HG03565 (cell line): ENCODE data around the gene SUPT3H.
A peak's percentile ranks its signal among the peaks of the same experiment; 100 is the strongest.

Source experiments
- ATAC-seq: cut with Tn5 transposase; IDR thresholded peaks from one replicate; pipeline ENCODE4 v1.9.1; 2021; ENCODE audit warnings: mild to moderate bottlenecking, moderate library complexity; ENCODE audit not compliant: unreplicated experiment

The SUPT3H gene

GRCh38 chr6:45024610-45025009, 353.1 kb downstream of the SUPT3H start:
- no peak for ATAC-seq

GRCh38 chr6:45021676-45022075, 356.1 kb downstream of the SUPT3H start:
- ATAC-seq, result no peak

- ATAC-seq, result no peak
These were observed 365.0 kb downstream of the SUPT3H start for GRCh38 chr6:45012687-45013086.

- no peak for ATAC-seq
These were observed 368.2 kb downstream of the SUPT3H start for GRCh38 chr6:45009576-45009975.

- no peak for ATAC-seq
These were observed 370.8 kb downstream of the SUPT3H start for GRCh38 chr6:45006893-45007292.

DNA sequence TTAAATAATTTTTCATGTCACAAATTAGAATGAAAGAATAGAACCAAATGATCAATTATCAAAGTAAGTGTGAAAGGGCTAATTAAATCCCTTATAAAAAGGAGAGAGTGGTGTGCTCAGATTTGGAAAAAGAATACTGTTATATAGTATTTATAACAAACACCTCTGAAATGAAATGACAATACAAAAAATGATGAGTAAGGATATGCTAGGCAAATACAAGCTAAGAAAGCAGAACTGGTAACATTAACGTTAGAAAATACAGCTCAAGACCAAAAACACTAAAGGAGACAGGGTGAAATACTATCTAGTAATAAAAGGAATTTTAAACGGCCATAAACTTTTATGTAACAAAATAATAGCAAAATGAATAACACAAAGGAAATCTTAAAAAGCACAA, 373.8 kb downstream of the SUPT3H start:
- no peak for ATAC-seq

DNA sequence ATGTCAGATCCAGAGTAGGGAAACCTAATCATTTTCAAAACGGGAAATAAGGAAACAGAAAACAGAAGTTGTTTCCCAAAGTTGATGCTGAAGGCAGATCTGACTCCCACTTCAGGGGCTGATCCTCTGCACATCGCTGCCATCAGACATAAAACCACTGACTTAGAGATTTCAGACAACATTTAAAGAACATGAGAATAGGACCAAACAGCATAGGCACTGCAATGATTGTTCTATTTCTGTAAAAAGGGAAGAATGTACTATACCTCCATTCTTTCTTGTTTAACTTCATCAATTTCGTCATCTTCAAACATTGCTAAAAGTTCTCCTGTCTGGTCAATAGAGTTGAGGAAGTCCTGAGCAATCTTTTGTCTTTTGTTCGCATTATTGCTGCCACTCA, 374.3 kb downstream of the SUPT3H start:
- no peak for ATAC-seq

DNA sequence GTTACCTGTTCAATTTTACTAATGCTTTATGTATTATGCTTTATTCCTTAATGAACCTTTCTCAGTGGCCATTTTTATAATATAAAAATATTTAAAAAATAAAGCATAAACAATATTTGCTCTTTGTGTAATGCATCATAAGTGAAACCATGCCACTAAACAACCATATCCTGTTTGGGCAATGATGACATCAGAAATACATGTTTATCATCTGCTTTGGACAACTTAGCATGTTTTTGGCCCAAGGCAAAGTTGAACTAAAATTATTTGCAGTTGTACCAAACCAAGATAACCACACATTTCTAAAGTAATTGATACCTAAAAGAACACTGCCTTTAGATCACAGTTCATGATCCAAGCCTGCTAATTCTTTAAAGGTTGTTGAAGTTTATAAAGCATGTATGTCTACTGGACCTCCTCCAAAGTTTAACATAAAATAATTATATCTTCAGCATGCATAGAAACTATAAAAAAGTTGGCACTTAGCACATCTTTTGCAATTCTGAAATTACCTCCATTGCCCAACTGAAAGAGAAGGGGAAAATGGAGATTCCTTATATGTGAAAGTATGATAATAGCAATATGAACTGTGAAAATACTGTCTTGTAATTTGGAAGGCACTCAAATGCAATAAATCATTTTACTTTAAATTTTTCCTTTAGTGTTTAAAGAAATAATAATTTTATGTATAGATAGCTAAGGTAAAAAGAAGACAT, 375.2 kb downstream of the SUPT3H start:
- no peak for ATAC-seq

DNA sequence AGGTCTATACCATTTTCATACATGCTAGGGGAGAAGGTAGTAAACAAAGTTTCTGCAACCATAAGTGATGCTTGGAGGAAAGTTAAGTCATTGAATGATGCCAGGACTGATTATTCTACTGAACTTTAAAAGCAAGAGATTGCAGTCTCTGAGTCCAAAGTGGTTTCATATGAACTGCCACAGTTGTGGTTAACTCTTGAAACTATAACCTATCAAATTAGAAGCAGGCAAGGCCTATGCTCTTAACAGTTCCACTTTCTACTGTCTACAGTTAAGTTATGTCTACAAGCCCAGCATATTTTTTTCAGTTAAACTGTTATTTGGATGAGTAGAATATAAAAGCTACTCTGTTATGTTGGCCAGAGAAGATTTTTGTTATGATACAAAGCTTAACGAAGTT, 376.1 kb downstream of the SUPT3H start:
- peak; percentile 98 for ATAC-seq

DNA sequence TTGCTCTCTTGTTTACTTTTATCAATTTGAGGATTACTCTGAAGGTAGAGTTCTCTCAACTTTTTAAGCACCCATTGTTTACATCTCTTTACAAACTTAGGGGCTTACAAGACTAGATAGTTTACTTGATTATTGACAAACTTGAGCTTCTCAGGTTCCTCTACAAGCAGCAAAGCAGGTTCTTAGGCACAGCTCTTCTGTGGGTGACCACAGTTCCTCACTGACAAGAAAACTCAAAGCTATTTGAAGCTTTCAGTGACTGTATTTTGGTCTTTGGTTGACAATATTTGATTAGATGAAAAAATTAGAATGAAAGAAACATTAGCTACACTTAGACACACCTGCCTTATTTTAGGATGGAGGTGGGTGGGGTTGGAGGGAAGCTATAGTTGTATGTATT, 376.9 kb downstream of the SUPT3H start:
- ATAC-seq, result no peak

GRCh38 chr6:44999066-44999465, 378.7 kb downstream of the SUPT3H start:
- ATAC-seq, result no peak

DNA sequence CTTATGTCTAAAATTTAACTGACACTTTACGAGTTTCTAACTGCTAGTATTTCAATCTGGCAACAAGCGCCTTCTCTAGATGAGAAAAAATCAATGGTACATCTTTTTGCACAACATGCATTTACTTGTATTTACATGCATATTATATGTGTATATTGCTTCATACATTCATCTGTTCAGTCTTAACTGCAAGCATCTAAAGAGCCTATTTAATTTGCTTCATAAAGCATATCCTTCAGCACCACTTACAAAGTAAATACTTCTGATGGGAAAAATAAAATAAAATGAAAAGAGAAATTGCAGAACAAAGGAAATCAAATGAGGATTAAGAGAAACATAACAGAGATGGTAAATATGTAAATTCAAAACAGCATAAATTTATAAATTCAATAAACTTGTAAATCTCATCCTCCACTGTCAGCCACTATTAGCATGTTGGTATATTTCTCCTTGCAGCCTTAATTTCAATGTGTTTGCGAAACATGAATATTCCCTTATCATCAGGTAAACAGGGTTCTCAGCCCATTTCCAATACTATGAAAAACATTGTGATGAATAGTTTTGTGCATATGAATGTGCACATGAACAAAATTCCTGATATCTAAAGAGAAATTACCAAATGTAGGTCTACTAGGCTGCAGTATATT, 382.1 kb downstream of the SUPT3H start:
- no peak for ATAC-seq

DNA sequence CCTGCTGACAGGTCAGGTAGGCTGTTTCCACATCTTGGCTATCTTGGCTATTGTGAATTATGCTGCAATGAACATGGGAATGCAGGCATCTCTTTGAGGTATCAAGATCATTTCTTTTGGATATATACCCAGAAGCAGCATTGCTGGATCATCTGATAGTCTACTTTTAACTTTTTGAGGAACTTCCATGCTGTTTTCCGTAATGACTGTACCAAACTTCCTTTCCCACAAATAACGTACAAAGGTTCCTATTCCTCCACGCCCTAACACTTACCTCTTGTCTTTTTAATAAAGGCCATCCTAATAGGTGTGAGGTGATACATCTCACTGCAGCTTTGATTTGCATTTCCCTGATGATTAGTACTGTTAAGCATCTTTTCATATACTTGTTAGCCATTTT, 388.3 kb downstream of the SUPT3H start:
- no peak for ATAC-seq

DNA sequence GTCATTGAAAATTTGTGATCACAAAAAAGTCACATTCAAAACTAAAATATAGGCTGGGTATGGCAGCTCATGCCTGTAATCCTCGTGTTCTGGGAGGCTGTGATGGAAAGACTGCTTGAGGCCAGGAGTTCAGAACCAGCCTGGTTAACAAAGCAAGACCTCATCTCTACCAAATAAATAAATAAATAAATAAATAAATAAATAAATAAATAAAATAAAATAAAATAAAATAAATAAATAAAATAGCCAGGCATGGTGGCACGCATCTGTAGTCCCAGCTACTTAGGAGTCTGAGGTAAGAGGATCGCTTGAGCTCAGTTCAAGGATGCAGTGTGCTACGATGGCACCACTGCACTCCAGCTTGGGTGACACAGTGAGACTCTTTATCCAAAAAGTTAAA, 392.7 kb downstream of the SUPT3H start:
- ATAC-seq, result no peak

DNA sequence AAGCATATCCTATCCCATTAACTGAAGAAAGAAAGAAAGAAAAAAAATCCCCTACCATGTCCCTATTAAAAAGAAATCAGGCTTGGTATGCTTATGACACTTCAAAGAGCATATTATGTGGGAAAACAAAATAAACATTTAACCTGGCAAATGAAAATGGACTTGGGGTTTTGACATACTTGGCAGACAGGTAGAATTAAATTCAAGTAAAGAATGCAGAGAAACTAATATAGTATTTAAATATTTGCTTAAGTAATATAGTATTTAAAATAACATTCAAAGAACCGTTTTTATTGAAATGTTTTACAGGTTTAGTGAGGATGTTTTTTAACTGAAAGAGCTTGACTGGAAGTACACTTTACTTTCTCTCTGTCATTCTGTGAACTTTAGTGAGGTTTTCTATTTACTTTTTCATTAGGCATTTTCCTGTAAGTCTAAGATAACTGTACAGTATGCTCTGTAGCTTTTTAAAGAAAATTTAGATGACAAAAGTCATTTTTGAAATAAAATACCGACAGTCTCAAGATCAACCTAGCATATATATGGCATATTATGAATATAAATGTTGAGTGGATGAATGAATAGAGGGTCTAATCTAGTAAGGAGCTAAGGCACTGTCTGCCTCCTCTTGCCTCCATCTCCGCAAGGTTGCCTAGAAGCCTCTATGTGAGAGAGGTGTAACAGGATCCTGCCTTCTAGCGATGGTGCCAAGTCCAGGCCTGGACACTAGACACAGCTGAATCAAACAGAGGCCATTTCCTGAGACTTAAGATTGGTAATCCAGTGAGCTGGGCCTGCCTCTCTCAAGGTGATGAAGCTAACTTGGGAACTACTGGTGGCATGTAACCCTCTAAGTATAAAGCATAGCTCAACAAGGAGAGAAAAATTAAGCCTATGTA, 394.0 kb downstream of the SUPT3H start:
- ATAC-seq, result no peak

DNA sequence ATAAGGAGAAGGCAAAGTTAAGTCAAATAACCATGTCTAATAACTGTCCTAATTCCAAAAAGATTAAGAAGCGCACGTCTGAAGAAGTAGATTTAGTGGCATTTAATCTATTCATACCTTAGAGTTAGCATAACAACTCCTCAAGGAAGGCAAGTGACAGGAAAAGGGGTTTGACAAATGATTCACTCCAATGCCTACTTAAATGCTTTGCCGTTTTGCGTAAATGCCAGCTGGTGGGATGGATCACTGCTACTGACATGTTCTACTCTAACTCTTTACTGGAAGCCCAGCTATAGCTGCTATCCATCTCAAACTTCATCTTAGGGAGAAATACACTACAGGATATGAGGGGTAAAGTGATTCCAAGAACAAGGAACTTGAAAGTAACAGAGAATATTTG, 396.9 kb downstream of the SUPT3H start:
- ATAC-seq, result no peak

DNA sequence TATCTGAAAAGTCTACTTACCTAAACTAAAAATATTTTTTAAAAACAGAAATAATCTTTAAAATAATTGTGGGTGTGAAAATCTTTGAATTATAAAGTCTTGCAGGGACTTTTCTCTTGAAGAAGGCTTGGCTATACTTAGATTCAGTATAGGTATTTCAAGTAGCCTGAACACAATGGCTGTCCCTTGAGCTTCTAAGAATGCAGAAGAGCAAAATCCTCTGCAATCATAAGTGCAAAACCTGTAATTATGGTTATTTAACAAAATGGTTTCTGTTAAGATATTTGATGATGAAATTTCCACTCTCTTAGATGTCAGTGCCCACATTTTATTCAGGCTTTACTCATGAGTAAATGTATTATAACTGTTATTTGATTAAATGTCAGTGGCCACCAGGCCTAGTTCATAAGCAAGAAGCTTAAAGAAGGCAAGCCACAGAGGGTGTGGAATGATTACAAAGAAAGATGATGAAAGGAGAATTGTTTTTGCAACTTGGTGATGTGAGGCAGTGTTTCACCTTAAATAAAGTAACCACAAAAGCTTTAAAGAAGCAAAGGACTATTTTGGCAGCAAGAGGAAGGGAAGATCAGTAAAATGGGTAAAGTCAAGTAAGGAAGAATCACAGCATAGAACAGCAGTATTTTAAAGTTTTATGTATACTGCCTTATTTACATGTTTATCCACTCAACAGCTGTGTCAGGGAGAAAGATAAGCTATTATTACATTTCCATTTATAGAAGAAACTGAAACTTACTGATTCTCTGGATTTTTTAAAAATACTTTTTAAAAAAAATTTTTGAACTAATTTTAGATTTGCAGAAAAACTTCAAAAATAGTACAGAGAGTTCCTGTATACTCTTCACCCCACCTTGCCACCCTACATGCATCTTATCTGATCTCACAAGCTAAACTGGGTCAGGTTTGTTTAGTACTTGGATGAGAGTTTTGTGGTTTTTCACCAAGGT, 400.8 kb downstream of the SUPT3H start:
- ATAC-seq, result no peak

DNA sequence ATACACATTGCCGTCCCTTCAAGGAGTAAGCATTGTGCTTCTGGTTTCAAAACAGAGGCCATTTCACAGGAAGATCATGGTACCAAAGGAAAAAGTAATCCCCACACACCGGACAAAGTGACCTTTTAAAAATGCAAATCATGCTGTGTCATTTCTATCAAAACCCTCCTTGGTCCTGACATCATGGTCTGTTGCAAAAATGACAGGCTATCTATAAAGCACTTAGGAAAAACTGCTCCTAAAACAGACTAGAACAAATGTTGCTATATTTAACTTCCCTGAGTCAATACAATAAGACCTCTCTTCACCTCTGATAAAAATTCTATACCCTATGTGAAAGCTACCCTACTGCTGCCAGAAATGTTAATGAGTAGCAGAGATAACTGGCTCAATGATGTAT, 403.2 kb downstream of the SUPT3H start:
- no peak for ATAC-seq

DNA sequence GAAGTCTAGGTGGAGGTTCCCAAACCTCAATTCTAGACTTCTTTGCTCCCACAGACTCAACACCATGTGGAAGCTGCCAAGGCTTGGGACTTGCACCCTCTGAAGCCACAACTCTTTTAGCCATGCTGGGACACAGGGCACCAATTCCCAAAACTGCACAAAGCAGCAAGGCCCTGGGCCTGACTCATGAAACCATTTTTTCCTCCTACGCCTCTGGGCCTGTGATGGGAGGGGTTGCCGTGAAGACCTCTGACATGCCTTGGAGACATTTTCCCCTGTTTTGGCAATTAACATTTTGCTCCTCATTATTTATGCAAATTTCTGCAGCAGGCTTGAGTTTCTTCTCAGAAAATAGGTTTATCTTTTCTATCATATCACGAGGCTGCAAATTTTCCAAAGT, 405.0 kb downstream of the SUPT3H start:
- no peak for ATAC-seq

GRCh38 chr6:44969446-44970185, 408.1 kb downstream of the SUPT3H start:
- no peak for ATAC-seq
